Measurements from ENCODE around the gene TEF. TPM values are rescaled to one million over a fixed set of nuclear protein-coding genes. Genes with fewer than 3 reads are reported as not detected.
A peak's percentile ranks its signal among the peaks of the same experiment; 100 is the strongest.

The TEF gene
- total and polyA plus RNA-seq, 9 of the 15 experiments (the other 6 are each of a cell fraction or from before 2014, with no cell fraction given), result 0.04 to 3.1 (median 1.2) TPM

DNA sequence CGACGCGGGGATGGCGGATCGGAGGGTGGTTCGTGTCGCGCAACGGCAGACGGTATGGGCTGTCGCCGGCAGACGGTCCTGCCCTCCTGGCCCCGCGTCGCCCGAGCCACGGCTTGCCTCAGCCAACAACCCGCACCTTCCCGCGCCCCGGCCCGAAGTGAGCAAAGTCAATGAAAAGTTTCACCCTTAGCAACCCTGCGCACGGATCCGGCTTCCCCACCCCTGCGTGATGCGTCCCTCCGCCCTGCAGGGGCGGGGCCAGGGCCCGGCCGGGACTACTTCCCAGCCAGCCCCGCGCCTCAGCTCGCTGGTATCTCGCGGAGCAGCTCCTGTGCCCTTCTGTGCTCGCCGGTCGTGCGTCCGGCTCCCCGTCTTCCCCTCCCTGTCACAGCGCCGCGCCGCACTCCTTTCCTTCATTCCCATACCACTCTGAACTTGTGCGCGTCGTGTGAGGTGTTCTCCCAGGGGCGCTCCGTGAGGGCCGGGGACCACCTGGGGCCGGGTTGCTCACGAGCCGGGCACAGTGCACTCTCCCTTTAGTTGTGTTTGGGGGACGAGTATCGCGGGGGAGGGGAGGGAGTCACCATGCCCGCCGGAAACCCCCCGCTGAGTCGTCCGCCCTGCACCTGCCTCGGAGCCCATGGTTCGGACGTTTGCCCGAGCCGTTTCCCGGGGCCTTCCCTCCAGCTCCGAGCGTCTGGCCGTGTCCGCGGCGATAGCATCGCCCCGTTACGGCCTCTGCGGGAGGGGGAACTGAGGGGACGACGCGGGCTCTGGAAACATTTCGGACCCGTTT is 65.1 kb downstream of the TEF start, which contains the start of gene TOB2 (continued):
- TF ChIP-seq, protein P1, sequence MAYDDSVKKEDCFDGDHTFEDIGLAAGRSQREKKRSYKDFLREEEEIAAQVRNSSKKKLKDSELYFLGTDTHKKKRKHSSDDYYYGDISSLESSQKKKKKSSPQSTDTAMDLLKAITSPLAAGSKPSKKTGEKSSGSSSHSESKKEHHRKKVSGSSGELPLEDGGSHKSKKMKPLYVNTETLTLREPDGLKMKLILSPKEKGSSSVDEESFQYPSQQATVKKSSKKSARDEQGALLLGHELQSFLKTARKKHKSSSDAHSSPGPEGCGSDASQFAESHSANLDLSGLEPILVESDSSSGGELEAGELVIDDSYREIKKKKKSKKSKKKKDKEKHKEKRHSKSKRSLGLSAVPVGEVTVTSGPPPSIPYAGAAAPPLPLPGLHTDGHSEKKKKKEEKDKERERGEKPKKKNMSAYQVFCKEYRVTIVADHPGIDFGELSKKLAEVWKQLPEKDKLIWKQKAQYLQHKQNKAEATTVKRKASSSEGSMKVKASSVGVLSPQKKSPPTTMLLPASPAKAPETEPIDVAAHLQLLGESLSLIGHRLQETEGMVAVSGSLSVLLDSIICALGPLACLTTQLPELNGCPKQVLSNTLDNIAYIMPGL (CRISPR knock-in tag; IDR thresholded peaks at IDR 0.05), result no peak
- no peak for TF ChIP-seq ZNF175 (CRISPR knock-in tag; IDR thresholded peaks at IDR 0.05; ENCODE audit: low read depth)
- TF ChIP-seq, protein P2, sequence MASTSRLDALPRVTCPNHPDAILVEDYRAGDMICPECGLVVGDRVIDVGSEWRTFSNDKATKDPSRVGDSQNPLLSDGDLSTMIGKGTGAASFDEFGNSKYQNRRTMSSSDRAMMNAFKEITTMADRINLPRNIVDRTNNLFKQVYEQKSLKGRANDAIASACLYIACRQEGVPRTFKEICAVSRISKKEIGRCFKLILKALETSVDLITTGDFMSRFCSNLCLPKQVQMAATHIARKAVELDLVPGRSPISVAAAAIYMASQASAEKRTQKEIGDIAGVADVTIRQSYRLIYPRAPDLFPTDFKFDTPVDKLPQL (IDR thresholded peaks at IDR 0.05; ENCODE audit: extremely low read depth, insufficient read length), result no peak
- TF ChIP-seq ZNF561 (CRISPR knock-in tag; conservative IDR thresholded peaks at IDR 0.05), result no peak
- TF ChIP-seq, protein P3, sequence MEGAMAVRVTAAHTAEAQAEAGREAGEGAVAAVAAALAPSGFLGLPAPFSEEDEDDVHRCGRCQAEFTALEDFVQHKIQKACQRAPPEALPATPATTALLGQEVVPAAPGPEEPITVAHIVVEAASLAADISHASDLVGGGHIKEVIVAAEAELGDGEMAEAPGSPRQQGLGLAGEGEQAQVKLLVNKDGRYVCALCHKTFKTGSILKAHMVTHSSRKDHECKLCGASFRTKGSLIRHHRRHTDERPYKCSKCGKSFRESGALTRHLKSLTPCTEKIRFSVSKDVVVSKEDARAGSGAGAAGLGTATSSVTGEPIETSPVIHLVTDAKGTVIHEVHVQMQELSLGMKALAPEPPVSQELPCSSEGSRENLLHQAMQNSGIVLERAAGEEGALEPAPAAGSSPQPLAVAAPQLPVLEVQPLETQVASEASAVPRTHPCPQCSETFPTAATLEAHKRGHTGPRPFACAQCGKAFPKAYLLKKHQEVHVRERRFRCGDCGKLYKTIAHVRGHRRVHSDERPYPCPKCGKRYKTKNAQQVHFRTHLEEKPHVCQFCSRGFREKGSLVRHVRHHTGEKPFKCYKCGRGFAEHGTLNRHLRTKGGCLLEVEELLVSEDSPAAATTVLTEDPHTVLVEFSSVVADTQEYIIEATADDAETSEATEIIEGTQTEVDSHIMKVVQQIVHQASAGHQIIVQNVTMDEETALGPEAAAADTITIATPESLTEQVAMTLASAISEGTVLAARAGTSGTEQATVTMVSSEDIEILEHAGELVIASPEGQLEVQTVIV (CRISPR knock-in tag; IDR thresholded peaks at IDR 0.05; ENCODE audit: borderline replicate concordance), result no peak
- peak; percentile 58; the same call in 1 of the 2 replicates for TF ChIP-seq ZNF282 (CRISPR knock-in tag; IDR thresholded peaks at IDR 0.05)
- peak; percentile 53 for TF ChIP-seq EP300 (IDR thresholded peaks at IDR 0.05; ENCODE audit: low read length)
- TF ChIP-seq DNMT1 (IDR thresholded peaks at IDR 0.05), result no peak
- peak; percentile 85; the same call in 1 of the 2 replicates for TF ChIP-seq FOXK1 (CRISPR knock-in tag; IDR thresholded peaks at IDR 0.05; ENCODE audit: borderline replicate concordance)
- TF ChIP-seq, protein P4, sequence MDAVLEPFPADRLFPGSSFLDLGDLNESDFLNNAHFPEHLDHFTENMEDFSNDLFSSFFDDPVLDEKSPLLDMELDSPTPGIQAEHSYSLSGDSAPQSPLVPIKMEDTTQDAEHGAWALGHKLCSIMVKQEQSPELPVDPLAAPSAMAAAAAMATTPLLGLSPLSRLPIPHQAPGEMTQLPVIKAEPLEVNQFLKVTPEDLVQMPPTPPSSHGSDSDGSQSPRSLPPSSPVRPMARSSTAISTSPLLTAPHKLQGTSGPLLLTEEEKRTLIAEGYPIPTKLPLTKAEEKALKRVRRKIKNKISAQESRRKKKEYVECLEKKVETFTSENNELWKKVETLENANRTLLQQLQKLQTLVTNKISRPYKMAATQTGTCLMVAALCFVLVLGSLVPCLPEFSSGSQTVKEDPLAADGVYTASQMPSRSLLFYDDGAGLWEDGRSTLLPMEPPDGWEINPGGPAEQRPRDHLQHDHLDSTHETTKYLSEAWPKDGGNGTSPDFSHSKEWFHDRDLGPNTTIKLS (IDR thresholded peaks at IDR 0.05; ENCODE audit: borderline replicate concordance, low read depth), result peak; percentile 55
- TF ChIP-seq SAFB2 (IDR thresholded peaks at IDR 0.05; ENCODE audit: borderline replicate concordance, low read depth, low read length, severe bottlenecking), result no peak
- TF ChIP-seq ZNF445 (CRISPR knock-in tag; IDR thresholded peaks at IDR 0.05; ENCODE audit: low read depth), result no peak
- TF ChIP-seq, protein P5, sequence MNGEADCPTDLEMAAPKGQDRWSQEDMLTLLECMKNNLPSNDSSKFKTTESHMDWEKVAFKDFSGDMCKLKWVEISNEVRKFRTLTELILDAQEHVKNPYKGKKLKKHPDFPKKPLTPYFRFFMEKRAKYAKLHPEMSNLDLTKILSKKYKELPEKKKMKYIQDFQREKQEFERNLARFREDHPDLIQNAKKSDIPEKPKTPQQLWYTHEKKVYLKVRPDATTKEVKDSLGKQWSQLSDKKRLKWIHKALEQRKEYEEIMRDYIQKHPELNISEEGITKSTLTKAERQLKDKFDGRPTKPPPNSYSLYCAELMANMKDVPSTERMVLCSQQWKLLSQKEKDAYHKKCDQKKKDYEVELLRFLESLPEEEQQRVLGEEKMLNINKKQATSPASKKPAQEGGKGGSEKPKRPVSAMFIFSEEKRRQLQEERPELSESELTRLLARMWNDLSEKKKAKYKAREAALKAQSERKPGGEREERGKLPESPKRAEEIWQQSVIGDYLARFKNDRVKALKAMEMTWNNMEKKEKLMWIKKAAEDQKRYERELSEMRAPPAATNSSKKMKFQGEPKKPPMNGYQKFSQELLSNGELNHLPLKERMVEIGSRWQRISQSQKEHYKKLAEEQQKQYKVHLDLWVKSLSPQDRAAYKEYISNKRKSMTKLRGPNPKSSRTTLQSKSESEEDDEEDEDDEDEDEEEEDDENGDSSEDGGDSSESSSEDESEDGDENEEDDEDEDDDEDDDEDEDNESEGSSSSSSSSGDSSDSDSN (IDR thresholded peaks at IDR 0.05; ENCODE audit: borderline replicate concordance in 1 of 2, low read depth in 2 of 2, low read length in 2 of 2), result peak; percentile 67 to 76; a peak in 3 of 4 replicates
- no peak for TF ChIP-seq SIN3B (IDR thresholded peaks at IDR 0.05; ENCODE audit: low read depth)
- no peak for TF ChIP-seq CAMTA2 (CRISPR knock-in tag; conservative IDR thresholded peaks at IDR 0.05)
- TF ChIP-seq, protein P6, sequence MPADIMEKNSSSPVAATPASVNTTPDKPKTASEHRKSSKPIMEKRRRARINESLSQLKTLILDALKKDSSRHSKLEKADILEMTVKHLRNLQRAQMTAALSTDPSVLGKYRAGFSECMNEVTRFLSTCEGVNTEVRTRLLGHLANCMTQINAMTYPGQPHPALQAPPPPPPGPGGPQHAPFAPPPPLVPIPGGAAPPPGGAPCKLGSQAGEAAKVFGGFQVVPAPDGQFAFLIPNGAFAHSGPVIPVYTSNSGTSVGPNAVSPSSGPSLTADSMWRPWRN (IDR thresholded peaks at IDR 0.05; ENCODE audit: low read depth), result no peak
